Endothelial cell of umbilical vein (primary cell): Measurements from ENCODE around the gene KIF5C.

ENCODE experiments used
- EZH2 ChIP-seq: IDR thresholded peaks from 2 replicates; pipeline ENCODE4 v1.6.1; 2012; ENCODE audit warnings: borderline replicate concordance, low read depth, mild to moderate bottlenecking, moderate library complexity, low read length, inconsistent platforms; ENCODE audit not compliant: severe bottlenecking
- MYC ChIP-seq: IDR thresholded peaks from one replicate; pipeline ENCODE4 v1.6.1; 2011; ENCODE audit warnings: mild to moderate bottlenecking, low read depth, low read length
- POLR2A ChIP-seq: IDR thresholded peaks from 2 replicates; pipeline ENCODE4 v1.6.1; 2012; ENCODE audit warnings: low read depth, mild to moderate bottlenecking, control low read depth, low read length
- POLR2AphosphoS5 ChIP-seq: IDR thresholded peaks from 2 replicates; pipeline ENCODE4 v1.6.1; 2012; ENCODE audit warnings: low read depth, mild to moderate bottlenecking, control low read depth, low read length, moderate library complexity; ENCODE audit not compliant: insufficient read depth
- TF ChIP-seq, protein P1 (sequence below), 2 donors: IDR thresholded peaks; 1 replicate in 1 of 2; 2 replicates in 1 of 2; pipeline ENCODE4 v1.5.1; 2011; ENCODE audit warnings: low read length in 2 of 2, mild to moderate bottlenecking in 2 of 2, moderate library complexity in 2 of 2, control low read depth in 1 of 2, inconsistent platforms in 1 of 2, low read depth in 1 of 2; ENCODE audit not compliant: insufficient read depth in 1 of 2; ENCODE audit errors: extremely low read depth in 1 of 2
- TF ChIP-seq, protein P2 (sequence below): IDR thresholded peaks from 2 replicates; pipeline ENCODE4 v1.6.1; 2011; ENCODE audit not compliant: insufficient read depth, insufficient read length

DNA sequence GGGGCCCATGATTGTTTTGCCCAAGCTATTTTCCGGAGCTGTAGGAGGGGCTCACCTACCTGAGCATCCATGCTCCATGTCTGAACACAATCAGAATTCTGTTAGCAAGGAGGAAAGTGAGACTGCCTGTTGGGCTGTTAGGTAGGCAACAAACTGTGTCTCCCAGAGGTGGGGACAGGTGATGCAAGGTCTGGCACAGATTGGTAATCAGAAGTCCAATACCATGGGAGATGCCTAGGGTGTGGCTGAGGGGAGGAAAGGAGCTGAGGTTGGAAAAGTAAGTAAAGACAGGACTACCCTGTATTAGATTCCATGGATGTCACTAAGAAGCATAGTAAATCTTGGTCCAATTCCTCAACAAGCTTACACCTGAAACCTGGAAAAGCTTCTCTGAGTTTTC lies 166.5 kb downstream of the KIF5C start:
- no peak for TF ChIP-seq MYC
- TF ChIP-seq EZH2 = no peak
- no peak for TF ChIP-seq POLR2A
- TF ChIP-seq, protein P1, sequence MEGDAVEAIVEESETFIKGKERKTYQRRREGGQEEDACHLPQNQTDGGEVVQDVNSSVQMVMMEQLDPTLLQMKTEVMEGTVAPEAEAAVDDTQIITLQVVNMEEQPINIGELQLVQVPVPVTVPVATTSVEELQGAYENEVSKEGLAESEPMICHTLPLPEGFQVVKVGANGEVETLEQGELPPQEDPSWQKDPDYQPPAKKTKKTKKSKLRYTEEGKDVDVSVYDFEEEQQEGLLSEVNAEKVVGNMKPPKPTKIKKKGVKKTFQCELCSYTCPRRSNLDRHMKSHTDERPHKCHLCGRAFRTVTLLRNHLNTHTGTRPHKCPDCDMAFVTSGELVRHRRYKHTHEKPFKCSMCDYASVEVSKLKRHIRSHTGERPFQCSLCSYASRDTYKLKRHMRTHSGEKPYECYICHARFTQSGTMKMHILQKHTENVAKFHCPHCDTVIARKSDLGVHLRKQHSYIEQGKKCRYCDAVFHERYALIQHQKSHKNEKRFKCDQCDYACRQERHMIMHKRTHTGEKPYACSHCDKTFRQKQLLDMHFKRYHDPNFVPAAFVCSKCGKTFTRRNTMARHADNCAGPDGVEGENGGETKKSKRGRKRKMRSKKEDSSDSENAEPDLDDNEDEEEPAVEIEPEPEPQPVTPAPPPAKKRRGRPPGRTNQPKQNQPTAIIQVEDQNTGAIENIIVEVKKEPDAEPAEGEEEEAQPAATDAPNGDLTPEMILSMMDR (IDR thresholded peaks at IDR 0.05; ENCODE audit: extremely low read depth in 1 of 2, insufficient read depth in 1 of 2, low read depth in 1 of 2, low read length in 2 of 2) = no peak
- TF ChIP-seq, protein P2, sequence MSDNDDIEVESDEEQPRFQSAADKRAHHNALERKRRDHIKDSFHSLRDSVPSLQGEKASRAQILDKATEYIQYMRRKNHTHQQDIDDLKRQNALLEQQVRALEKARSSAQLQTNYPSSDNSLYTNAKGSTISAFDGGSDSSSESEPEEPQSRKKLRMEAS = no peak
- no peak for TF ChIP-seq POLR2AphosphoS5
